ENCODE results near the gene NELL2. TPM values are rescaled to one million over a fixed set of nuclear protein-coding genes. Genes with fewer than 3 reads are reported as not detected.

The NELL2 gene
- total and polyA plus RNA-seq, 8 donors, result 0.27 to 0.79 (median 0.71) TPM

- intact Hi-C loops (cut with DNase I), result no loop called here
- no peak for TF ChIP-seq CTCF (IDR thresholded peaks at IDR 0.05)
- H3K9me3 ChIP-seq, result no peaks in the 10 kb centered on the region
- no peak for FAIRE-seq
- 56 to 60% methylated on average over 5 of the region's 5 CpGs for whole genome bisulfite sequencing, 2 donors
- no peaks in the 10 kb centered on the region for H3K36me3 ChIP-seq
- no peaks in the 10 kb centered on the region for H3K27me3 ChIP-seq
- no peak overlapping the region for H3K4me3 ChIP-seq
- no peak for ATAC-seq
- DNase-seq, result no peak
- no peaks in the 10 kb centered on the region for H3K4me1 ChIP-seq
- no peak overlapping the region for H3K27ac ChIP-seq
Observed at GRCh38 chr12:44647917-44648690, 228.0 kb downstream of the NELL2 start.

GRCh38 chr12:44640427-44641190 is 235.5 kb downstream of the NELL2 start:
- no peak overlapping the region for H3K4me3 ChIP-seq
- ATAC-seq (no peak), FAIRE-seq (no peak), DNase-seq (no peak)
- intact Hi-C loops (cut with DNase I), result no loop called here
- WGBS, 2 donors, result 64 to 78% methylated on average over 2 of the region's 2 CpGs
- no peaks in the 10 kb centered on the region for H3K4me1 ChIP-seq
- no peaks in the 10 kb centered on the region for H3K27me3 ChIP-seq
- no peaks in the 10 kb centered on the region for H3K9me3 ChIP-seq
- H3K36me3 ChIP-seq, result no peaks in the 10 kb centered on the region
- TF ChIP-seq CTCF (IDR thresholded peaks at IDR 0.05), result no peak
- no peak overlapping the region for H3K27ac ChIP-seq

- H3K27ac ChIP-seq, result no peak overlapping the region
- ATAC-seq (no peak), DNase-seq (no peak), FAIRE-seq (no peak)
- no peaks in the 10 kb centered on the region for H3K9me3 ChIP-seq
- no peak for TF ChIP-seq CTCF (IDR thresholded peaks at IDR 0.05)
- H3K27me3 ChIP-seq, result no peaks in the 10 kb centered on the region
- 51 to 54% methylated on average over 4 of the region's 4 CpGs for WGBS, 2 donors
- no peaks in the 10 kb centered on the region for H3K36me3 ChIP-seq
- H3K4me3 ChIP-seq, result no peak overlapping the region
- intact Hi-C loops (cut with DNase I), result no loop called here
- H3K4me1 ChIP-seq, result no peaks in the 10 kb centered on the region
Observed at GRCh38 chr12:44637875-44638274, 238.2 kb downstream of the NELL2 start.

GRCh38 chr12:44628180-44628579 is 247.9 kb downstream of the NELL2 start:
- no peaks in the 10 kb centered on the region for H3K27me3 ChIP-seq
- no peak for TF ChIP-seq CTCF (IDR thresholded peaks at IDR 0.05)
- FAIRE-seq (no peak), DNase-seq (no peak), ATAC-seq (no peak)
- no peaks in the 10 kb centered on the region for H3K4me1 ChIP-seq
- no peaks in the 10 kb centered on the region for H3K36me3 ChIP-seq
- no peak overlapping the region for H3K27ac ChIP-seq
- 30 to 39% methylated on average over 1 of the region's 1 CpG for whole genome bisulfite sequencing, 2 donors
- no peak overlapping the region for H3K4me3 ChIP-seq
- H3K9me3 ChIP-seq, result no peaks in the 10 kb centered on the region
- intact Hi-C loops (cut with DNase I), result no loop called here
